ENCODE measurements around the gene SLC38A1.
A peak's percentile ranks its signal among the peaks of the same experiment; 100 is the strongest.

- TF ChIP-seq, protein P1, sequence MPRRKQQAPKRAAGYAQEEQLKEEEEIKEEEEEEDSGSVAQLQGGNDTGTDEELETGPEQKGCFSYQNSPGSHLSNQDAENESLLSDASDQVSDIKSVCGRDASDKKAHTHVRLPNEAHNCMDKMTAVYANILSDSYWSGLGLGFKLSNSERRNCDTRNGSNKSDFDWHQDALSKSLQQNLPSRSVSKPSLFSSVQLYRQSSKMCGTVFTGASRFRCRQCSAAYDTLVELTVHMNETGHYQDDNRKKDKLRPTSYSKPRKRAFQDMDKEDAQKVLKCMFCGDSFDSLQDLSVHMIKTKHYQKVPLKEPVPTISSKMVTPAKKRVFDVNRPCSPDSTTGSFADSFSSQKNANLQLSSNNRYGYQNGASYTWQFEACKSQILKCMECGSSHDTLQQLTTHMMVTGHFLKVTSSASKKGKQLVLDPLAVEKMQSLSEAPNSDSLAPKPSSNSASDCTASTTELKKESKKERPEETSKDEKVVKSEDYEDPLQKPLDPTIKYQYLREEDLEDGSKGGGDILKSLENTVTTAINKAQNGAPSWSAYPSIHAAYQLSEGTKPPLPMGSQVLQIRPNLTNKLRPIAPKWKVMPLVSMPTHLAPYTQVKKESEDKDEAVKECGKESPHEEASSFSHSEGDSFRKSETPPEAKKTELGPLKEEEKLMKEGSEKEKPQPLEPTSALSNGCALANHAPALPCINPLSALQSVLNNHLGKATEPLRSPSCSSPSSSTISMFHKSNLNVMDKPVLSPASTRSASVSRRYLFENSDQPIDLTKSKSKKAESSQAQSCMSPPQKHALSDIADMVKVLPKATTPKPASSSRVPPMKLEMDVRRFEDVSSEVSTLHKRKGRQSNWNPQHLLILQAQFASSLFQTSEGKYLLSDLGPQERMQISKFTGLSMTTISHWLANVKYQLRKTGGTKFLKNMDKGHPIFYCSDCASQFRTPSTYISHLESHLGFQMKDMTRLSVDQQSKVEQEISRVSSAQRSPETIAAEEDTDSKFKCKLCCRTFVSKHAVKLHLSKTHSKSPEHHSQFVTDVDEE (CRISPR knock-in tag; IDR thresholded peaks at IDR 0.05), result no peak
- TF ChIP-seq ZC3H10 (CRISPR knock-in tag; IDR thresholded peaks at IDR 0.05) (no peak), RARB (CRISPR knock-in tag; IDR thresholded peaks at IDR 0.05) (0 out of 2 replicates have a peak, but pooled peaks have one; percentile 3), ZNF70 (CRISPR knock-in tag; IDR thresholded peaks at IDR 0.05) (no peak), ZFP30 (CRISPR knock-in tag; IDR thresholded peaks at IDR 0.05) (no peak), ESRRG (CRISPR knock-in tag; IDR thresholded peaks at IDR 0.05) (no peak), SNAI2 (CRISPR knock-in tag; IDR thresholded peaks at IDR 0.05) (no peak), ZNF565 (CRISPR knock-in tag; conservative IDR thresholded peaks at IDR 0.05; ENCODE audit: low read depth) (no peak), PPARA (CRISPR knock-in tag; IDR thresholded peaks at IDR 0.05; ENCODE audit: borderline replicate concordance) (no peak), CSDC2 (CRISPR knock-in tag; IDR thresholded peaks at IDR 0.05) (no peak), TOX (CRISPR knock-in tag; IDR thresholded peaks at IDR 0.05; ENCODE audit: borderline replicate concordance) (no peak)
- TF ChIP-seq, protein P2, sequence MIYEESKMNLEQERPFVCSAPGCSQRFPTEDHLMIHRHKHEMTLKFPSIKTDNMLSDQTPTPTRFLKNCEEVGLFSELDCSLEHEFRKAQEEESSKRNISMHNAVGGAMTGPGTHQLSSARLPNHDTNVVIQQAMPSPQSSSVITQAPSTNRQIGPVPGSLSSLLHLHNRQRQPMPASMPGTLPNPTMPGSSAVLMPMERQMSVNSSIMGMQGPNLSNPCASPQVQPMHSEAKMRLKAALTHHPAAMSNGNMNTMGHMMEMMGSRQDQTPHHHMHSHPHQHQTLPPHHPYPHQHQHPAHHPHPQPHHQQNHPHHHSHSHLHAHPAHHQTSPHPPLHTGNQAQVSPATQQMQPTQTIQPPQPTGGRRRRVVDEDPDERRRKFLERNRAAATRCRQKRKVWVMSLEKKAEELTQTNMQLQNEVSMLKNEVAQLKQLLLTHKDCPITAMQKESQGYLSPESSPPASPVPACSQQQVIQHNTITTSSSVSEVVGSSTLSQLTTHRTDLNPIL (CRISPR knock-in tag; IDR thresholded peaks at IDR 0.05; ENCODE audit: low read depth), result no peak
- TF ChIP-seq, protein P3, sequence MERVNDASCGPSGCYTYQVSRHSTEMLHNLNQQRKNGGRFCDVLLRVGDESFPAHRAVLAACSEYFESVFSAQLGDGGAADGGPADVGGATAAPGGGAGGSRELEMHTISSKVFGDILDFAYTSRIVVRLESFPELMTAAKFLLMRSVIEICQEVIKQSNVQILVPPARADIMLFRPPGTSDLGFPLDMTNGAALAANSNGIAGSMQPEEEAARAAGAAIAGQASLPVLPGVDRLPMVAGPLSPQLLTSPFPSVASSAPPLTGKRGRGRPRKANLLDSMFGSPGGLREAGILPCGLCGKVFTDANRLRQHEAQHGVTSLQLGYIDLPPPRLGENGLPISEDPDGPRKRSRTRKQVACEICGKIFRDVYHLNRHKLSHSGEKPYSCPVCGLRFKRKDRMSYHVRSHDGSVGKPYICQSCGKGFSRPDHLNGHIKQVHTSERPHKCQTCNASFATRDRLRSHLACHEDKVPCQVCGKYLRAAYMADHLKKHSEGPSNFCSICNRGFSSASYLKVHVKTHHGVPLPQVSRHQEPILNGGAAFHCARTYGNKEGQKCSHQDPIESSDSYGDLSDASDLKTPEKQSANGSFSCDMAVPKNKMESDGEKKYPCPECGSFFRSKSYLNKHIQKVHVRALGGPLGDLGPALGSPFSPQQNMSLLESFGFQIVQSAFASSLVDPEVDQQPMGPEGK (CRISPR knock-in tag; IDR thresholded peaks at IDR 0.05; ENCODE audit: borderline replicate concordance), result no peak
- TF ChIP-seq, protein P4, sequence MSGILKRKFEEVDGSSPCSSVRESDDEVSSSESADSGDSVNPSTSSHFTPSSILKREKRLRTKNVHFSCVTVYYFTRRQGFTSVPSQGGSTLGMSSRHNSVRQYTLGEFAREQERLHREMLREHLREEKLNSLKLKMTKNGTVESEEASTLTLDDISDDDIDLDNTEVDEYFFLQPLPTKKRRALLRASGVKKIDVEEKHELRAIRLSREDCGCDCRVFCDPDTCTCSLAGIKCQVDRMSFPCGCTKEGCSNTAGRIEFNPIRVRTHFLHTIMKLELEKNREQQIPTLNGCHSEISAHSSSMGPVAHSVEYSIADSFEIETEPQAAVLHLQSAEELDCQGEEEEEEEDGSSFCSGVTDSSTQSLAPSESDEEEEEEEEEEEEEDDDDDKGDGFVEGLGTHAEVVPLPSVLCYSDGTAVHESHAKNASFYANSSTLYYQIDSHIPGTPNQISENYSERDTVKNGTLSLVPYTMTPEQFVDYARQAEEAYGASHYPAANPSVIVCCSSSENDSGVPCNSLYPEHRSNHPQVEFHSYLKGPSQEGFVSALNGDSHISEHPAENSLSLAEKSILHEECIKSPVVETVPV (CRISPR knock-in tag; IDR thresholded peaks at IDR 0.05), result no peak
Measured at GRCh38 chr12:46260124-46260912, 8.5 kb downstream of the SLC38A1 start.
